Inflammatory macrophage treated with lipopolysaccharide for 4 hours (primary cell): Measurements from ENCODE around the gene WDR27.
"Not testable (repeated sequence)": the region's sequence is repeated elsewhere in the genome, so short reads cannot be mapped to it uniquely, and the experiment has no call there.

Experiments
- DNase-seq: peaks from one replicate; pipeline ENCODE4 v3.0.0-alpha.2; 2020

Gene WDR27

GRCh38 chr6:169638388-169638787, 63.4 kb downstream of the WDR27 start:
- DNase-seq = no peak

GRCh38 chr6:169635345-169635744, 66.5 kb downstream of the WDR27 start:
- no peak for DNase-seq

- no peak for DNase-seq
Measured at GRCh38 chr6:169632841-169633240, 69.0 kb downstream of the WDR27 start.

GRCh38 chr6:169629256-169629655, 72.6 kb downstream of the WDR27 start:
- no peak for DNase-seq

GRCh38 chr6:169627736-169628607, 73.9 kb downstream of the WDR27 start:
- no peak for DNase-seq

- DNase-seq = no peak
Measured at GRCh38 chr6:169626649-169627048, 75.2 kb downstream of the WDR27 start.

- DNase-seq = no peak
Measured at GRCh38 chr6:169626169-169626568, 75.7 kb downstream of the WDR27 start.

- no peak for DNase-seq
Measured at GRCh38 chr6:169625376-169625775, 76.5 kb downstream of the WDR27 start.

GRCh38 chr6:169624785-169625184, 77.0 kb downstream of the WDR27 start:
- no peak for DNase-seq

- no peak for DNase-seq
Measured at GRCh38 chr6:169623975-169624374, 77.9 kb downstream of the WDR27 start.

GRCh38 chr6:169623343-169623742, 78.5 kb downstream of the WDR27 start:
- DNase-seq = no peak

- no peak for DNase-seq
Measured at GRCh38 chr6:169622618-169623017, 79.2 kb downstream of the WDR27 start.

- no peak for DNase-seq
Measured at GRCh38 chr6:169621311-169621710, 80.5 kb downstream of the WDR27 start.

GRCh38 chr6:169620171-169621130, 81.4 kb downstream of the WDR27 start:
- DNase-seq = no peak

GRCh38 chr6:169619650-169620049, 82.2 kb downstream of the WDR27 start:
- no peak for DNase-seq

- no peak for DNase-seq
Measured at GRCh38 chr6:169618526-169619490, 83.0 kb downstream of the WDR27 start.

- no peak for DNase-seq
Measured at GRCh38 chr6:169617562-169617961, 84.3 kb downstream of the WDR27 start.

GRCh38 chr6:169608609-169609008, 93.2 kb downstream of the WDR27 start:
- not testable (repeated sequence) for DNase-seq

- no peak for DNase-seq
Measured at GRCh38 chr6:169604076-169604475, 97.8 kb downstream of the WDR27 start.

- not testable (repeated sequence) for DNase-seq
Measured at GRCh38 chr6:169601129-169601528, 100.7 kb downstream of the WDR27 start.

- no peak for DNase-seq
Measured at GRCh38 chr6:169592558-169592957, 109.3 kb downstream of the WDR27 start.

- DNase-seq = no peak
Measured at GRCh38 chr6:169591616-169592015, 110.2 kb downstream of the WDR27 start.
